H9 (cell line): ENCODE measurements around the gene ASCC3. TPM values are rescaled to one million over a fixed set of nuclear protein-coding genes. Genes with fewer than 3 reads are reported as not detected.

ENCODE experiments used
- DNase-seq: peaks from one replicate; pipeline ENCODE4 v3.0.0-alpha.2; 2017
- H2AFZ ChIP-seq: one replicate; pipeline ENCODE4 v1.6.1; 2013; ENCODE audit warnings: mild to moderate bottlenecking, low read length, control low read depth, moderate library complexity
- H2AK5ac ChIP-seq: 2 replicates; pipeline ENCODE4 v1.6.1; 2013; ENCODE audit warnings: low read length, control low read depth, mixed read lengths; ENCODE audit not compliant: insufficient read length
- H2BK120ac ChIP-seq: one replicate; pipeline ENCODE4 v1.6.1; 2013; ENCODE audit warnings: low read depth, mild to moderate bottlenecking, low read length, control low read depth, inconsistent platforms; ENCODE audit not compliant: poor library complexity, severe bottlenecking
- H2BK12ac ChIP-seq: 2 replicates; pipeline ENCODE4 v1.6.1; 2013; ENCODE audit warnings: low read length, control low read depth, mixed read lengths, low read depth; ENCODE audit not compliant: insufficient read length
- H2BK15ac ChIP-seq: 2 replicates; pipeline ENCODE4 v1.6.1; 2013; ENCODE audit warnings: low read depth, low read length, control low read depth
- H2BK20ac ChIP-seq: one replicate; pipeline ENCODE4 v1.6.1; 2013; ENCODE audit warnings: low read depth, mild to moderate bottlenecking, low read length, control low read depth, inconsistent platforms; ENCODE audit not compliant: poor library complexity, severe bottlenecking
- H2BK5ac ChIP-seq: 2 replicates; pipeline ENCODE4 v1.6.1; 2013; ENCODE audit warnings: low read length, control low read depth, mixed read lengths; ENCODE audit not compliant: insufficient read length
- H3K14ac ChIP-seq: 2 replicates; pipeline ENCODE4 v1.6.1; 2013; ENCODE audit warnings: low read length, control low read depth; ENCODE audit not compliant: insufficient read depth
- H3K18ac ChIP-seq: 2 replicates; pipeline ENCODE4 v1.6.1; 2013; ENCODE audit warnings: low read depth, mild to moderate bottlenecking, mixed read lengths, low read length, control low read depth; ENCODE audit not compliant: insufficient read length
- H3K23ac ChIP-seq: 2 replicates; pipeline ENCODE4 v1.6.1; 2013; ENCODE audit warnings: low read length, control low read depth, mixed read lengths, low read depth; ENCODE audit not compliant: insufficient read length
- H3K23me2 ChIP-seq: 2 replicates; pipeline ENCODE4 v1.6.1; 2013; ENCODE audit warnings: low read depth, mild to moderate bottlenecking, mixed read lengths, low read length, control low read depth; ENCODE audit not compliant: insufficient read length, poor library complexity, severe bottlenecking
- H3K27ac ChIP-seq: 2 replicates; pipeline ENCODE4 v1.5.1; 2013; ENCODE audit warnings: low read length, control low read depth, mixed read lengths, low read depth; ENCODE audit not compliant: insufficient read length
- H3K27me3 ChIP-seq: 2 replicates; pipeline ENCODE4 v1.6.1; 2013; ENCODE audit warnings: low read length, control low read depth, inconsistent platforms; ENCODE audit not compliant: insufficient read depth
- H3K4ac ChIP-seq: 2 replicates; pipeline ENCODE4 v1.6.1; 2013; ENCODE audit warnings: low read depth, mild to moderate bottlenecking, control low read depth, inconsistent platforms, low read length, moderate library complexity
- H3K4me1 ChIP-seq: 2 replicates; pipeline ENCODE4 v1.6.1; 2013; ENCODE audit warnings: low read length, control low read depth, inconsistent platforms; ENCODE audit not compliant: insufficient read depth
- H3K4me2 ChIP-seq: 2 replicates; pipeline ENCODE4 v1.6.1; 2013; ENCODE audit warnings: low read length, control low read depth, mixed read lengths; ENCODE audit not compliant: insufficient read length, insufficient read depth
- H3K56ac ChIP-seq: 2 replicates; pipeline ENCODE4 v1.6.1; 2013; ENCODE audit warnings: low read depth, mild to moderate bottlenecking, mixed read lengths, low read length, control low read depth; ENCODE audit not compliant: insufficient read length
- H3K79me1 ChIP-seq: 2 replicates; pipeline ENCODE4 v1.6.1; 2013; ENCODE audit warnings: low read depth, mild to moderate bottlenecking, moderate library complexity, low read length, control low read depth, inconsistent platforms; ENCODE audit not compliant: insufficient read depth, poor library complexity, severe bottlenecking
- H3K79me2 ChIP-seq: 2 replicates; pipeline ENCODE4 v1.6.1; 2013; ENCODE audit warnings: low read length, control low read depth, inconsistent platforms; ENCODE audit not compliant: insufficient read depth
- H3K9ac ChIP-seq: 2 replicates; pipeline ENCODE4 v1.6.1; 2013; ENCODE audit warnings: low read length, control low read depth, mixed read lengths; ENCODE audit not compliant: insufficient read length; ENCODE audit errors: extremely low read depth
- H3K9me3 ChIP-seq: one replicate; pipeline ENCODE4 v1.6.1; 2013; ENCODE audit warnings: low read depth, low read length, inconsistent platforms; ENCODE audit not compliant: control insufficient read depth
- H3T11ph ChIP-seq: one replicate; pipeline ENCODE4 v1.6.1; 2013; ENCODE audit warnings: mild to moderate bottlenecking, low read length, control low read depth, inconsistent platforms
- H4K20me1 ChIP-seq: one replicate; pipeline ENCODE4 v1.6.1; 2013; ENCODE audit not compliant: control insufficient read depth, insufficient read length, insufficient read depth
- H4K5ac ChIP-seq: 2 replicates; pipeline ENCODE4 v1.6.1; 2013; ENCODE audit warnings: low read depth, mild to moderate bottlenecking, mixed read lengths, low read length, control low read depth; ENCODE audit not compliant: insufficient read length
- H4K8ac ChIP-seq: replicated peaks from 2 replicates; pipeline ENCODE4 v1.6.1; 2013; ENCODE audit warnings: low read length, control low read depth, mixed read lengths, low read depth; ENCODE audit not compliant: insufficient read length
- H4K91ac ChIP-seq: 2 replicates; pipeline ENCODE4 v1.6.1; 2013; ENCODE audit warnings: low read depth, mild to moderate bottlenecking, moderate library complexity, mixed read lengths, low read length, control low read depth; ENCODE audit not compliant: insufficient read length
- H3K27ac Mint-ChIP-seq, 3 experiments: 2 replicates in 2 of 3; 3 replicates in 1 of 3; pipeline ENCODE4 v1.8.0; 2020 to 2021; ENCODE audit warnings: mixed read lengths in 3 of 3, mild to moderate bottlenecking in 1 of 3, moderate library complexity in 1 of 3
- H3K27me3 Mint-ChIP-seq: 2 replicates; pipeline ENCODE4 v1.8.0; 2021; ENCODE audit warnings: low read depth, mild to moderate bottlenecking, moderate library complexity, mixed read lengths
- H3K36me3 Mint-ChIP-seq, 3 experiments: 2 replicates in 2 of 3; 3 replicates in 1 of 3; pipeline ENCODE4 v1.8.0; 2020 to 2021; ENCODE audit warnings: low read depth in 3 of 3, mixed read lengths in 3 of 3; ENCODE audit not compliant: insufficient read depth in 1 of 3
- H3K4me1 Mint-ChIP-seq, 2 experiments: 2 replicates each; pipeline ENCODE4 v1.8.0; 2020; ENCODE audit warnings: mixed read lengths in 2 of 2
- H3K4me3 Mint-ChIP-seq, 2 experiments: 2 replicates in 1 of 2; 3 replicates in 1 of 2; pipeline ENCODE4 v1.8.0; 2020 to 2021; ENCODE audit warnings: mild to moderate bottlenecking in 2 of 2, mixed read lengths in 2 of 2, moderate library complexity in 1 of 2
- H3K9me3 Mint-ChIP-seq, 2 experiments: 2 replicates in 1 of 2; 3 replicates in 1 of 2; pipeline ENCODE4 v1.8.0; 2020; ENCODE audit warnings: mild to moderate bottlenecking in 2 of 2, mixed read lengths in 2 of 2, moderate library complexity in 1 of 2
- WGBS: extraction: QIAGEN DNeasy Blood & Tissue Kit; methylation state at CpG from one replicate; pipeline ENCODE4 v1.1.7; 2013; ENCODE audit warnings: missing lambda C conversion rate, low lambda C conversion rate, mixed read lengths; ENCODE audit not compliant: insufficient read length; ENCODE audit errors: extremely low coverage; 5-methylcytosine and 5-hydroxymethylcytosine counted together
- total RNA-seq: library from RNA; stranded (reverse); gene quantifications from 2 replicates; pipeline ENCODE4 v1.2.1, GENCODE V29; 2021
- TF ChIP-seq, protein P1 (sequence below): fragments of 200-600 bp; sonication (generic); conservative IDR thresholded peaks from 3 replicates; pipeline ENCODE4 v1.8.0; 2021; ENCODE audit warnings: antibody characterized with exemption, mild to moderate bottlenecking

ASCC3 gene
- total RNA-seq, 1 experiment from 2014 or later, result 63.8 TPM

DNA sequence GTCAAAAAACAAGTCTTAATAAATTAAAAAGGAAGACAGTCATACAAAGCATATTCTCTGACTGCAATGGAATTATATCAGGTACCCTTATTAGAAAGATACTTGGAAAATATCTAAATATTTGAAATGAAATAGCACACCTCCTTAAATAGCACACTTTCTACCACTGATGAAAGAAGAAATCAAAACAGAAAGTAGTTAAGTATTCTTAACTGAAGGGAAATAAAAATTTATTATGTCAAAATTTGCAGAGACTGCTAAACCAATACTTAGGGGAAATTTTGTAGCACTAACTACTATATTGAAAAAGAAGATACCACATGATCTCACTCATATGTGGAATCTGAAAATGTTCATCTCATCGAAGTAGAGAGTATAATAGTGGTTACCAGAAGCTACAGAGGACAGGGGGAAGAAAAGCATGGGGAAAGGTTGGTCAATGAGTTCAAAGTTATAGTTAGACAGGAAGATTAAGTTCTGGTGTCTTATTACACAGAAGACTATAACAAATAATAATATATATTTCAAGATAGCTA is 112.2 kb downstream of the ASCC3 start:
- Histone ChIP-seq H3K18ac (no peak overlapping the region), H4K8ac (no peak overlapping the region), H3T11ph (no peak overlapping the region), H4K91ac (no peak overlapping the region), H2BK12ac (no peak overlapping the region), H3K14ac (no peak overlapping the region), H4K20me1 (no peaks in the 10 kb centered on the region), H2BK120ac (no peak overlapping the region), H2BK5ac (no peak overlapping the region), H2AK5ac (no peak overlapping the region), H4K5ac (no peak overlapping the region), H3K27me3 (no peaks in the 10 kb centered on the region), H3K9me3 (peaks cover 13% of the 10 kb centered on the region), H3K79me1 (no peaks in the 10 kb centered on the region), H2AFZ (no peak overlapping the region), H3K4me2 (no peak overlapping the region), H2BK20ac (no peak overlapping the region), H3K79me2 (no peaks in the 10 kb centered on the region), H3K56ac (no peak overlapping the region), H3K4me1 (no peaks in the 10 kb centered on the region), H2BK15ac (no peak overlapping the region), H3K27ac (no peak overlapping the region), H3K4ac (no peak overlapping the region), H3K23me2 (no peaks in the 10 kb centered on the region), H3K23ac (no peak overlapping the region), H3K9ac (no peak overlapping the region)
- H3K36me3 Mint-ChIP-seq, result peaks cover 22 to 26% (median 25%) of the 10 kb centered on the region in 3 experiments
- no peaks in the 10 kb centered on the region for H3K27me3 Mint-ChIP-seq
- no peak overlapping the region for H3K27ac Mint-ChIP-seq
- no peak overlapping the region for H3K4me3 Mint-ChIP-seq
- H3K9me3 Mint-ChIP-seq, result peaks cover 7 to 11% of the 10 kb centered on the region in 2 experiments
- no CpG with 5 or more reads among the region's 1 CpG for WGBS
- H3K4me1 Mint-ChIP-seq, result peaks cover 9 to 10% of the 10 kb centered on the region in 2 experiments; a peak in 2 of 4 replicates
- TF ChIP-seq, protein P1, sequence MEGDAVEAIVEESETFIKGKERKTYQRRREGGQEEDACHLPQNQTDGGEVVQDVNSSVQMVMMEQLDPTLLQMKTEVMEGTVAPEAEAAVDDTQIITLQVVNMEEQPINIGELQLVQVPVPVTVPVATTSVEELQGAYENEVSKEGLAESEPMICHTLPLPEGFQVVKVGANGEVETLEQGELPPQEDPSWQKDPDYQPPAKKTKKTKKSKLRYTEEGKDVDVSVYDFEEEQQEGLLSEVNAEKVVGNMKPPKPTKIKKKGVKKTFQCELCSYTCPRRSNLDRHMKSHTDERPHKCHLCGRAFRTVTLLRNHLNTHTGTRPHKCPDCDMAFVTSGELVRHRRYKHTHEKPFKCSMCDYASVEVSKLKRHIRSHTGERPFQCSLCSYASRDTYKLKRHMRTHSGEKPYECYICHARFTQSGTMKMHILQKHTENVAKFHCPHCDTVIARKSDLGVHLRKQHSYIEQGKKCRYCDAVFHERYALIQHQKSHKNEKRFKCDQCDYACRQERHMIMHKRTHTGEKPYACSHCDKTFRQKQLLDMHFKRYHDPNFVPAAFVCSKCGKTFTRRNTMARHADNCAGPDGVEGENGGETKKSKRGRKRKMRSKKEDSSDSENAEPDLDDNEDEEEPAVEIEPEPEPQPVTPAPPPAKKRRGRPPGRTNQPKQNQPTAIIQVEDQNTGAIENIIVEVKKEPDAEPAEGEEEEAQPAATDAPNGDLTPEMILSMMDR, result no peak
- no peak for DNase-seq
